NCI-H460 (cell line): ENCODE results near the gene TMEM266. TPM values are rescaled to one million over a fixed set of nuclear protein-coding genes. Genes with fewer than 3 reads are reported as not detected.
"Not testable (repeated sequence)": the region's sequence is repeated elsewhere in the genome, so short reads cannot be mapped to it uniquely, and the experiment has no call there.

Experiments
- DNase-seq: peaks from one replicate; pipeline ENCODE4 v3.0.0-alpha.2; 2016; ENCODE audit warnings: low read depth; ENCODE audit errors: extremely low read depth
- polyA plus RNA-seq: library from polyadenylated mRNA; depleted of rRNA; stranded (reverse); fragments of >200 nt; gene quantifications from 2 replicates; pipeline ENCODE4 v1.2.3, GENCODE V29; 2014; cell fraction: nucleus; rRNA removed
- total RNA-seq: library from RNA; depleted of rRNA; stranded (reverse); fragments of >200 nt; shearing (Covaris generic); gene quantifications from 2 replicates; pipeline ENCODE4 v1.2.3, GENCODE V29; 2014; rRNA removed

The TMEM266 gene
- not detected in 2 replicates for total RNA-seq
- 0.05 TPM in 1 of 2 replicates, not detected in the other for polyA plus RNA-seq

- peak; percentile 30 for DNase-seq
Measured at GRCh38 chr15:76059320-76060117, at the start of gene TMEM266. TMEM266 (plus strand) TSS chr15:76059985; CDS start chr15:76134264, 74,279 bp downstream.

- no peak for DNase-seq
Measured at GRCh38 chr15:76010613-76011012, 49.2 kb upstream of the TMEM266 start.

- DNase-seq: peak; percentile 47
Measured at GRCh38 chr15:76011627-76012551, 47.9 kb upstream of the TMEM266 start, which contains the start of gene NRG4. NRG4 (minus strand) TSS chr15:76012424; CDS start chr15:76011230, 1,194 bp downstream.

- not testable (repeated sequence) for DNase-seq
Measured at GRCh38 chr15:76013470-76013869, 46.3 kb upstream of the TMEM266 start.

GRCh38 chr15:76024021-76024768, 35.6 kb upstream of the TMEM266 start:
- no peak for DNase-seq

- no peak for DNase-seq
Measured at GRCh38 chr15:76032046-76032445, 27.7 kb upstream of the TMEM266 start.

- DNase-seq: no peak
Measured at GRCh38 chr15:76033438-76033837, 26.3 kb upstream of the TMEM266 start.

GRCh38 chr15:76034111-76034510, 25.7 kb upstream of the TMEM266 start:
- DNase-seq: no peak

GRCh38 chr15:76035593-76035992, 24.2 kb upstream of the TMEM266 start:
- DNase-seq: no peak

GRCh38 chr15:76038512-76038911, 21.3 kb upstream of the TMEM266 start:
- DNase-seq: no peak

- not testable (repeated sequence) for DNase-seq
Measured at GRCh38 chr15:76054201-76054600, 5.6 kb upstream of the TMEM266 start.

GRCh38 chr15:76056931-76057330, 2.9 kb upstream of the TMEM266 start:
- DNase-seq: no peak

- peak; percentile 22 for DNase-seq
Measured at GRCh38 chr15:76057332-76058000, 2.3 kb upstream of the TMEM266 start.

GRCh38 chr15:76058714-76059319, 968 bp upstream of the TMEM266 start:
- DNase-seq: no peak

GRCh38 chr15:76060118-76060989, 569 bp downstream of the TMEM266 start:
- DNase-seq: no peak

GRCh38 chr15:76061700-76062099, 1.9 kb downstream of the TMEM266 start:
- DNase-seq: no peak

GRCh38 chr15:76062286-76062685, 2.5 kb downstream of the TMEM266 start:
- no peak for DNase-seq

GRCh38 chr15:76064375-76064774, 4.6 kb downstream of the TMEM266 start:
- no peak for DNase-seq

GRCh38 chr15:76065245-76065644, 5.5 kb downstream of the TMEM266 start:
- no peak for DNase-seq
